Uterus (tissue), 2 donors: Measurements from ENCODE around the gene EPHA1.

Experiments used
- CTCF ChIP-seq, 4 experiments: fragments of 200-600 bp in 2 of 4; fragments of 450-650 bp in 2 of 4; sonication (generic) in 2 of 4; IDR thresholded peaks; one replicate each; pipeline ENCODE4 v1.5.1; 2016 to 2019; ENCODE audit warnings: antibody characterized with exemption in 4 of 4, mild to moderate bottlenecking in 2 of 4, moderate library complexity in 1 of 4
- POLR2A ChIP-seq, 2 donors: fragments of 450-650 bp; IDR thresholded peaks; one replicate each; pipeline ENCODE4 v1.6.1; 2016; ENCODE audit warnings: antibody characterized with exemption in 2 of 2, mild to moderate bottlenecking in 1 of 2, moderate library complexity in 1 of 2

GRCh38 chr7:143389316-143390103, 19.1 kb downstream of the EPHA1 start:
- no peak for TF ChIP-seq CTCF (IDR thresholded peaks at IDR 0.05)
- no peak for TF ChIP-seq POLR2A (IDR thresholded peaks at IDR 0.05)
